Limb (tissue), 2 donors: ENCODE results near the gene ITPKB.
"Not testable (repeated sequence)": the region's sequence is repeated elsewhere in the genome, so short reads cannot be mapped to it uniquely, and the experiment has no call there.

Experiments used
- DNase-seq, 2 donors: peaks; one replicate each; pipeline ENCODE4 v3.0.0-alpha.2; 2016; ENCODE audit errors: extremely low spot score in 2 of 2

ITPKB gene

GRCh38 chr1:226754793-226755533 is 15.9 kb upstream of the ITPKB start:
- DNase-seq = no peak

GRCh38 chr1:226754097-226754496 is 15.0 kb upstream of the ITPKB start:
- no peak for DNase-seq

GRCh38 chr1:226751703-226752102 is 12.6 kb upstream of the ITPKB start:
- DNase-seq = no peak

GRCh38 chr1:226751214-226751613 is 12.1 kb upstream of the ITPKB start:
- DNase-seq = no peak

GRCh38 chr1:226749467-226749866 is 10.4 kb upstream of the ITPKB start:
- no peak for DNase-seq

GRCh38 chr1:226748306-226748705 is 9.2 kb upstream of the ITPKB start:
- no peak for DNase-seq

- DNase-seq = not testable (repeated sequence)
Observed at GRCh38 chr1:226747519-226748263, 8.6 kb upstream of the ITPKB start.

- DNase-seq = no peak
Observed at GRCh38 chr1:226743259-226743658, 4.2 kb upstream of the ITPKB start.

GRCh38 chr1:226741009-226741408 is 1.9 kb upstream of the ITPKB start:
- no peak for DNase-seq

GRCh38 chr1:226739696-226740065 is 599 bp upstream of the ITPKB start:
- DNase-seq = no peak

GRCh38 chr1:226738421-226738994 is 574 bp downstream of the ITPKB start:
- DNase-seq = peak in 1 of 2 donors; percentile 68

GRCh38 chr1:226737819-226738420 is 1.2 kb downstream of the ITPKB start:
- peak in 1 of 2 donors; percentile 68 for DNase-seq

GRCh38 chr1:226736908-226737818 is 1.9 kb downstream of the ITPKB start:
- peak; percentile 24 to 73 for DNase-seq

- peak in 1 of 2 donors; percentile 47 for DNase-seq
Observed at GRCh38 chr1:226736001-226736907, 2.8 kb downstream of the ITPKB start.

GRCh38 chr1:226735576-226735975 is 3.5 kb downstream of the ITPKB start:
- no peak for DNase-seq

- DNase-seq = no peak
Observed at GRCh38 chr1:226734611-226735153, 4.4 kb downstream of the ITPKB start.

- no peak for DNase-seq
Observed at GRCh38 chr1:226733876-226734275, 5.2 kb downstream of the ITPKB start.

GRCh38 chr1:226733304-226733703 is 5.8 kb downstream of the ITPKB start:
- no peak for DNase-seq

GRCh38 chr1:226732856-226733291 is 6.2 kb downstream of the ITPKB start:
- no peak for DNase-seq
